ENCODE measurements around the gene MREG. TPM values are rescaled to one million over a fixed set of nuclear protein-coding genes. Genes with fewer than 3 reads are reported as not detected.

MREG gene
- total RNA-seq, 4 donors from 2014 or later: 37.0 to 71.2 (median 40.5) TPM

DNA sequence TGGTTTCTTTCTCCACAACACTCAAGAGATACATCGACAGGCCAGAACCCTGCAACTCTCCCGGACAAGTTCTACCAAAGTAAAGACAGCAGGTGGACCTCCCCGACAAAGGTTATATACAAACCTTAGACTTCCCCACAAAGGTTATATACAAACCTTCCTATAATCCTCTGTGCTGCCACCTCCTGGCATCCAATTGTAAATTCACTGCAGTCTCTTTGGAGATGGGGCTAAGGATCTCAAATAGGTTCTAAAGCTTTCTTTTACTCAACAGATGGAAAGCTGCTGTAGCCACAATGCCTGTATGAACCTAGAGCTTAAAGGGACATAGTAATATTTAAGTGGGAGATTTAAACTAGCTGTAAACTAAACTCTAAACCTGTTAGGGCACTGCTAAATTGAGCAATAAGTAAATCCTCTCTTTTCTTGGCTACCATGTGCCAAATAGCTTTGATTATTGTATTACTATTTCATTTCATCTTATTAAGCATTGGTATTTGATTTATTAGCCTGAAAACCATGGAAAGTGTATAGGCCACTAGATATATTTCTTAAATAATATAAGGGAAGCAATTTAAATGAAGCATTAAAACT lies 9.8 kb upstream of the MREG start:
- intact Hi-C loops (cut with DNase I): loop anchor here (10.0 kb wide), 2 partner anchors 68 to 598 kb away; no protein-coding TSS in a partner anchor
- Histone ChIP-seq H3K27ac (no peak overlapping the region), H3K36me3 (no peaks in the 10 kb centered on the region), H3K9me3 (no peaks in the 10 kb centered on the region), H3K27me3 (no peaks in the 10 kb centered on the region), H3K4me1 (peaks cover 0 to 6% (median 0%) of the 10 kb centered on the region in 3 donors), H3K4me3 (no peak overlapping the region)
- no peak for TF ChIP-seq POLR2A (IDR thresholded peaks at IDR 0.05)
- TF ChIP-seq CTCF (IDR thresholded peaks at IDR 0.05): peak; percentile 20 to 72 (median 52)
- 19 to 20% methylated on average over 3 of the region's 3 CpGs for WGBS, 2 donors
- no peak for DNase-seq

DNA sequence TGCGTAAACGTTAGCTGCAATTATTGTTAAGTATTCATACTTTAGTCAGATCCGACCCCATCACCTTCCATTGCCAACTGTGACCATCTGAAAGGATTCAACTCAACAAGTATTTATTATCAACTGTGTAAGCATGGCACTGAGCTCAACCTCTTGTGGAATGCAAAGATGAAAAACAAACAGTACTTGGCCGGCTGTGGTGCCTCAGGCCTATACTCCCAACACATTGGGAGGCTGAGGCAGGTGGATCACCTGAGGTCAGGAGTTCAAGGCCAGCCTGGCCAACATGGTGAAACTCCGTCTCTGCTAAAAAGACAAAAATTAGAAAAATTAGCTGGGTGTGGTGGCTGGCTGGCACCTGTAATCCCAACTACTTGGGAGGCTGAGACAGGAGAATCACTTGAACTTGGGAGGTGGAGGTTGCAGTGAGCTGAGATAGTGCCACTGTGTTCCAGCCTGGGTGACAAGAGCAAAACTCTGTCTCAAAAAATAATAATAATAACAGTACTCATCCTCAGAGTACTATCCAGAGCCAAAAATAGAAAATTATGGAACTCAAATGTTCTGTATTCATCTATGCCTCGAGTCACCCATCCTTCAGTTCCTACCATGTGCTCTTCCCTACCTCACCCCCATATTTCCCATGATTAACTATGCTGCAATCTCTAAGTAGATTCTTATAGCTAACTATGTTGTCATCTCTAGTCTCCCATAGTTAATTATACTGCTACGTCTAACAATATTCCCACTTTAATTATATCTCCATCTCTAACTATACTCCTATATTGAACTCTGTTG lies 8.6 kb upstream of the MREG start:
- H3K36me3 ChIP-seq: no peaks in the 10 kb centered on the region
- no peak for DNase-seq
- 87 to 95% methylated on average over 7 of the region's 7 CpGs for WGBS, 2 donors
- H3K27ac ChIP-seq: no peak overlapping the region
- no peaks in the 10 kb centered on the region for H3K27me3 ChIP-seq
- TF ChIP-seq CTCF (IDR thresholded peaks at IDR 0.05) (no peak), POLR2A (IDR thresholded peaks at IDR 0.05) (no peak)
- intact Hi-C loops (cut with DNase I): loop anchor here (10.0 kb wide), 2 partner anchors 67 to 597 kb away; no protein-coding TSS in a partner anchor
- no peak overlapping the region for H3K4me3 ChIP-seq
- H3K4me1 ChIP-seq: peaks cover 0 to 6% (median 0%) of the 10 kb centered on the region in 3 donors
- no peaks in the 10 kb centered on the region for H3K9me3 ChIP-seq

- Histone ChIP-seq H3K27ac (no peak overlapping the region), H3K36me3 (no peaks in the 10 kb centered on the region), H3K9me3 (no peaks in the 10 kb centered on the region), H3K4me1 (peaks cover 0 to 16% (median 4%) of the 10 kb centered on the region in 3 donors), H3K27me3 (no peaks in the 10 kb centered on the region), H3K4me3 (no peak overlapping the region)
- no peak for DNase-seq
- no peak for TF ChIP-seq POLR2A (IDR thresholded peaks at IDR 0.05)
- no peak for TF ChIP-seq CTCF (IDR thresholded peaks at IDR 0.05)
- 90 to 92% methylated on average over 3 of the region's 3 CpGs for WGBS, 2 donors
- intact Hi-C loops (cut with DNase I): no loop called here
These were observed 5.4 kb upstream of the MREG start for GRCh38 chr2:216018709-216019108.

DNA sequence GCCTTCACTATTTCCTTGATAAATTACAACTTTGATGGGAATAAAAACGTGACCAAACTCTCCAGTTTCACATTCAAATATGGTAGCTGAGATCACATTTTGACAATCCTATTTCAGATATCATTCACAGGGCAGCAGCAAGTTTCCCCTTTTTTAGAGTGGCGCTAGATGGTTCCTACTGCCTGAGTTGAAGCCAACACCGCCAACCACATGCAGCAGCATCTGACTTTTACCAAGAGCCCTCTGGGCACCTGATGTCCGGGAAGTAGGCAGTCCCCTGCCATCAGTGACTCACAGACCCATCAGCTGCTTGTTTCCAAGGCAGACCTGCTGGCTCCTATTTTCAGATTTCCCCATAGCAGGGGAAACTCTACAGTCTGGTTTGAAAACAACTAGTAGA lies 4.0 kb upstream of the MREG start:
- H3K4me3 ChIP-seq: no peak overlapping the region
- TF ChIP-seq POLR2A (IDR thresholded peaks at IDR 0.05) (peak in 1 of 4 donors; percentile 9), CTCF (IDR thresholded peaks at IDR 0.05) (no peak)
- DNase-seq: no peak
- WGBS, 2 donors: 40 to 59% methylated on average over 3 to 4 of the region's 4 CpGs
- H3K9me3 ChIP-seq: no peaks in the 10 kb centered on the region
- no peaks in the 10 kb centered on the region for H3K27me3 ChIP-seq
- intact Hi-C loops (cut with DNase I): no loop called here
- H3K27ac ChIP-seq: no peak overlapping the region
- no peaks in the 10 kb centered on the region for H3K36me3 ChIP-seq
- H3K4me1 ChIP-seq: peaks cover 0 to 20% (median 6%) of the 10 kb centered on the region in 3 donors

DNA sequence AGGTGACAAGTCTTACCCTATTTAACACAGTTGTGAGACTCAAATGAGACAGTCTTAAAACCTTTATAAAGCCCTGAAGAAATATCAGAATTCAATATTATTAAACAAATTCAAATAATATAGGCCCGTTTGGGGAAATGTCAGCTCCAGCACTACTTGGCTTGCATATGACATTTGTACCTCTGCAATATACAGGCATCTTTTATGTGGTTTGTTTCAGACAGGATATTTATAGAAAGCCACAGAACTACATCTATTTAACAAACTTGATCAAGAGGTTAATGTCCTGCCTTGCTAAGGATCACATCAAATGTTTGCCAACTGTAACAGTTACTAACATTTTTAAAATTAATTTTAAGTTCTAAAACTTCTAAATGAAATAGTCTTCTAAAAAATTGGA lies 3.2 kb upstream of the MREG start:
- TF ChIP-seq POLR2A (IDR thresholded peaks at IDR 0.05) (no peak), CTCF (IDR thresholded peaks at IDR 0.05) (no peak)
- DNase-seq: no peak
- Histone ChIP-seq H3K27ac (no peak overlapping the region), H3K36me3 (no peaks in the 10 kb centered on the region), H3K9me3 (no peaks in the 10 kb centered on the region), H3K4me3 (no peak overlapping the region), H3K27me3 (no peaks in the 10 kb centered on the region), H3K4me1 (peaks cover 0 to 28% (median 6%) of the 10 kb centered on the region in 3 donors)
- WGBS, 2 donors: 63 to 67% methylated on average over 1 of the region's 1 CpG
- intact Hi-C loops (cut with DNase I): no loop called here
